ENCODE measurements around the gene PPFIBP1. TPM values are rescaled to one million over a fixed set of nuclear protein-coding genes. Genes with fewer than 3 reads are reported as not detected.

Gene PPFIBP1
- total RNA-seq, 1 experiment from 2014 or later, result 88.6 TPM

DNA sequence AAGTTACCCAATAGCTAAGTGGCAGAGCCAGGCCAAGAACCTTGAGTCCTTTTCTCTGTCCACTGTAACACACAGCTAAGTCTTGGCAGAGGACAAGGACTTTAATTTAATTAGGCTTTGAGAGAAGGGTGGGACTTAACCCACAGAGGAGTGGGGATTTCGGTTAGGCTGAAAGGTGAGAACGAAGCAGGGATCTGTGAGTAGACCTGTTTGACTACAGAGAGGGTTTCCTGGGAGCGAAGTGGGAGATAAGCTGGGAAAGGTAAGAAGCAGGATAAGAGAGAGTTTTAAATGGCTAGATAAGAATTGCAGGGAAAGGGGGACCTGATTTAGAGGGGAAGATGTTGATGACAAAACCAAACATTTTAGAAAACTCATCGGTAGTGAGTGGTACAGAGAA, 2.0 kb upstream of the PPFIBP1 start:
- no peak for DNase-seq (ENCODE audit: low read depth, low spot score)
- Histone ChIP-seq H3K4me1 (ENCODE audit: control insufficient read depth, insufficient read depth, low read length) (peaks cover 13% of the 10 kb centered on the region), H3K36me3 (ENCODE audit: control insufficient read depth, insufficient read depth, low read length) (no peaks in the 10 kb centered on the region), H3K27me3 (ENCODE audit: control insufficient read depth, insufficient read depth, low read length) (no peaks in the 10 kb centered on the region), H3K27ac (ENCODE audit: low read length) (peak overlapping the region; percentile 4; the same call in 1 of the 2 replicates), H3K4me3 (ENCODE audit: low read depth in 2 of 2, low read length in 2 of 2) (no peak overlapping the region), H3K9me3 (ENCODE audit: control insufficient read depth, insufficient read depth, low read depth, low read length) (no peaks in the 10 kb centered on the region)
- no peak for ATAC-seq
- ChIA-PET POLR2A (no interaction called here), CTCF (no interaction called here)
- intact Hi-C loops (cut with micrococcal nuclease; ENCODE audit: unreplicated experiment) (no loop called here), in situ Hi-C loops (cut with HindIII; ENCODE audit: low pct_unique_long_range_greater_than_20kb, low sequenced_read_pairs) (no loop called here)
- BruUV-seq (replicated peaks), result no TSS peak
- TF ChIP-seq, protein P1, sequence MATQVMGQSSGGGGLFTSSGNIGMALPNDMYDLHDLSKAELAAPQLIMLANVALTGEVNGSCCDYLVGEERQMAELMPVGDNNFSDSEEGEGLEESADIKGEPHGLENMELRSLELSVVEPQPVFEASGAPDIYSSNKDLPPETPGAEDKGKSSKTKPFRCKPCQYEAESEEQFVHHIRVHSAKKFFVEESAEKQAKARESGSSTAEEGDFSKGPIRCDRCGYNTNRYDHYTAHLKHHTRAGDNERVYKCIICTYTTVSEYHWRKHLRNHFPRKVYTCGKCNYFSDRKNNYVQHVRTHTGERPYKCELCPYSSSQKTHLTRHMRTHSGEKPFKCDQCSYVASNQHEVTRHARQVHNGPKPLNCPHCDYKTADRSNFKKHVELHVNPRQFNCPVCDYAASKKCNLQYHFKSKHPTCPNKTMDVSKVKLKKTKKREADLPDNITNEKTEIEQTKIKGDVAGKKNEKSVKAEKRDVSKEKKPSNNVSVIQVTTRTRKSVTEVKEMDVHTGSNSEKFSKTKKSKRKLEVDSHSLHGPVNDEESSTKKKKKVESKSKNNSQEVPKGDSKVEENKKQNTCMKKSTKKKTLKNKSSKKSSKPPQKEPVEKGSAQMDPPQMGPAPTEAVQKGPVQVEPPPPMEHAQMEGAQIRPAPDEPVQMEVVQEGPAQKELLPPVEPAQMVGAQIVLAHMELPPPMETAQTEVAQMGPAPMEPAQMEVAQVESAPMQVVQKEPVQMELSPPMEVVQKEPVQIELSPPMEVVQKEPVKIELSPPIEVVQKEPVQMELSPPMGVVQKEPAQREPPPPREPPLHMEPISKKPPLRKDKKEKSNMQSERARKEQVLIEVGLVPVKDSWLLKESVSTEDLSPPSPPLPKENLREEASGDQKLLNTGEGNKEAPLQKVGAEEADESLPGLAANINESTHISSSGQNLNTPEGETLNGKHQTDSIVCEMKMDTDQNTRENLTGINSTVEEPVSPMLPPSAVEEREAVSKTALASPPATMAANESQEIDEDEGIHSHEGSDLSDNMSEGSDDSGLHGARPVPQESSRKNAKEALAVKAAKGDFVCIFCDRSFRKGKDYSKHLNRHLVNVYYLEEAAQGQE (IDR thresholded peaks at IDR 0.05; ENCODE audit: insufficient read depth in 1 of 2, low read depth in 2 of 2, low read length in 1 of 2), result no peak
- TF ChIP-seq, protein P2, sequence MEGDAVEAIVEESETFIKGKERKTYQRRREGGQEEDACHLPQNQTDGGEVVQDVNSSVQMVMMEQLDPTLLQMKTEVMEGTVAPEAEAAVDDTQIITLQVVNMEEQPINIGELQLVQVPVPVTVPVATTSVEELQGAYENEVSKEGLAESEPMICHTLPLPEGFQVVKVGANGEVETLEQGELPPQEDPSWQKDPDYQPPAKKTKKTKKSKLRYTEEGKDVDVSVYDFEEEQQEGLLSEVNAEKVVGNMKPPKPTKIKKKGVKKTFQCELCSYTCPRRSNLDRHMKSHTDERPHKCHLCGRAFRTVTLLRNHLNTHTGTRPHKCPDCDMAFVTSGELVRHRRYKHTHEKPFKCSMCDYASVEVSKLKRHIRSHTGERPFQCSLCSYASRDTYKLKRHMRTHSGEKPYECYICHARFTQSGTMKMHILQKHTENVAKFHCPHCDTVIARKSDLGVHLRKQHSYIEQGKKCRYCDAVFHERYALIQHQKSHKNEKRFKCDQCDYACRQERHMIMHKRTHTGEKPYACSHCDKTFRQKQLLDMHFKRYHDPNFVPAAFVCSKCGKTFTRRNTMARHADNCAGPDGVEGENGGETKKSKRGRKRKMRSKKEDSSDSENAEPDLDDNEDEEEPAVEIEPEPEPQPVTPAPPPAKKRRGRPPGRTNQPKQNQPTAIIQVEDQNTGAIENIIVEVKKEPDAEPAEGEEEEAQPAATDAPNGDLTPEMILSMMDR (IDR thresholded peaks at IDR 0.05), result no peak
- TF ChIP-seq SIN3A (IDR thresholded peaks at IDR 0.05; ENCODE audit: borderline replicate concordance, insufficient read depth, low read depth, low read length) (no peak), TCF7L2 (IDR thresholded peaks at IDR 0.05; ENCODE audit: low read depth, low read length) (no peak), POLR2AphosphoS5 (IDR thresholded peaks at IDR 0.05; ENCODE audit: low read depth, low read length) (no peak)

- BruUV-seq (replicated peaks), result no TSS peak
- no peaks in the 10 kb centered on the region for H3K9me3 ChIP-seq (ENCODE audit: control insufficient read depth, insufficient read depth, low read depth, low read length)
- ChIA-PET POLR2A (no interaction called here), CTCF (no interaction called here)
- peak overlapping the region; percentile 93 for H3K27ac ChIP-seq (ENCODE audit: low read length)
- intact Hi-C loops (cut with micrococcal nuclease; ENCODE audit: unreplicated experiment), result no loop called here
- ATAC-seq (peak; percentile 1), DNase-seq (ENCODE audit: low read depth, low spot score) (no peak)
- peak overlapping the region; percentile 68 to 87 for H3K4me3 ChIP-seq (ENCODE audit: low read depth in 2 of 2, low read length in 2 of 2)
- in situ Hi-C loops (cut with HindIII; ENCODE audit: low pct_unique_long_range_greater_than_20kb, low sequenced_read_pairs), result no loop called here
- TF ChIP-seq TCF7L2 (IDR thresholded peaks at IDR 0.05; ENCODE audit: low read depth, low read length) (no peak), POLR2AphosphoS5 (IDR thresholded peaks at IDR 0.05; ENCODE audit: low read depth, low read length) (no peak), SIN3A (IDR thresholded peaks at IDR 0.05; ENCODE audit: borderline replicate concordance, insufficient read depth, low read depth, low read length) (no peak)
- TF ChIP-seq, protein P2 (IDR thresholded peaks at IDR 0.05), result no peak
- TF ChIP-seq, protein P1 (IDR thresholded peaks at IDR 0.05; ENCODE audit: insufficient read depth in 1 of 2, low read depth in 2 of 2, low read length in 1 of 2), result no peak
- peaks cover 13% of the 10 kb centered on the region for H3K4me1 ChIP-seq (ENCODE audit: control insufficient read depth, insufficient read depth, low read length)
- H3K36me3 ChIP-seq (ENCODE audit: control insufficient read depth, insufficient read depth, low read length), result no peaks in the 10 kb centered on the region
- H3K27me3 ChIP-seq (ENCODE audit: control insufficient read depth, insufficient read depth, low read length), result no peaks in the 10 kb centered on the region
Measured at GRCh38 chr12:27523305-27523641, 733 bp upstream of the PPFIBP1 start.
